CD4-positive, alpha-beta T cell treated with Interleukin-6 at 100 ng/mL for 8 hours (primary cell): ENCODE measurements around the gene C19orf25.

Experiments
- DNase-seq: peaks from one replicate; pipeline ENCODE4 v3.0.0-alpha.2; 2020; ENCODE audit warnings: mixed read lengths, low spot score

The C19orf25 gene

GRCh38 chr19:1496714-1497577 is 17.9 kb upstream of the C19orf25 start:
- no peak for DNase-seq

- no peak for DNase-seq
These were observed 17.0 kb upstream of the C19orf25 start for GRCh38 chr19:1495799-1496713.

- no peak for DNase-seq
These were observed 16.2 kb upstream of the C19orf25 start for GRCh38 chr19:1495051-1495798.

GRCh38 chr19:1494115-1494815 is 15.2 kb upstream of the C19orf25 start:
- no peak for DNase-seq

- no peak for DNase-seq
These were observed 13.5 kb upstream of the C19orf25 start for GRCh38 chr19:1492474-1493006.

GRCh38 chr19:1491849-1492170 is 12.8 kb upstream of the C19orf25 start:
- DNase-seq, result no peak

GRCh38 chr19:1491114-1491848 is 12.3 kb upstream of the C19orf25 start, which contains the start of gene REEP6:
Gene REEP6, plus strand, starts transcription at chr19:1491181. Its CDS starts 89 bp downstream, at chr19:1491270.
- DNase-seq, result no peak

- DNase-seq, result peak; percentile 98
These were observed 11.5 kb upstream of the C19orf25 start, which contains the start of gene PCSK4 for GRCh38 chr19:1490311-1491113. Gene PCSK4, minus strand, starts transcription at chr19:1490350. Its CDS starts 4 bp downstream, at chr19:1490346.

GRCh38 chr19:1489463-1490310 is 10.7 kb upstream of the C19orf25 start:
- no peak for DNase-seq

GRCh38 chr19:1488282-1488601 is 9.2 kb upstream of the C19orf25 start:
- no peak for DNase-seq

GRCh38 chr19:1487576-1488281 is 8.7 kb upstream of the C19orf25 start:
- DNase-seq, result no peak

- no peak for DNase-seq
These were observed 7.9 kb upstream of the C19orf25 start for GRCh38 chr19:1486720-1487575.

- DNase-seq, result no peak
These were observed 5.0 kb upstream of the C19orf25 start for GRCh38 chr19:1483979-1484428.

GRCh38 chr19:1483131-1483978 is 4.3 kb upstream of the C19orf25 start:
- no peak for DNase-seq

- DNase-seq, result no peak
These were observed 3.5 kb upstream of the C19orf25 start for GRCh38 chr19:1482361-1483130.
